ENCODE data around the gene PCGF5.

GRCh38 chr10:91309711-91310110, 89.2 kb downstream of the PCGF5 start:
- TF ChIP-seq POLR2A (IDR thresholded peaks at IDR 0.05; ENCODE audit: low read length): no peak
- TF ChIP-seq GATA1 (IDR thresholded peaks at IDR 0.05; ENCODE audit: low read depth, low read length): no peak
